Keratinocyte (primary cell): ENCODE results near the gene HORMAD2. TPM values are rescaled to one million over a fixed set of nuclear protein-coding genes. Genes with fewer than 3 reads are reported as not detected.

Experiments used
- DNase-seq: peaks from one replicate; pipeline ENCODE4 v3.0.0-alpha.2; 2011; ENCODE audit warnings: low read depth, missing footprints, low spot score
- FAIRE-seq: peaks from 2 replicates; lab custom pipeline; 2011; peaks lifted over from hg19 to GRCh38; lab: Jason Lieb, UNC
- H2AFZ ChIP-seq: 2 replicates; pipeline ENCODE4 v1.6.0; 2012; ENCODE audit warnings: low read length, control low read depth, inconsistent platforms; ENCODE audit not compliant: control insufficient read depth
- H3K27ac ChIP-seq: 2 replicates; pipeline ENCODE4 v1.5.1; 2011; ENCODE audit warnings: low read length; ENCODE audit not compliant: control insufficient read depth, insufficient read depth
- H3K27me3 ChIP-seq: 3 replicates; pipeline ENCODE4 v1.6.0; 2011; ENCODE audit warnings: low read length; ENCODE audit not compliant: control insufficient read depth, insufficient read depth; ENCODE audit errors: extremely low read depth
- H3K36me3 ChIP-seq, 2 experiments: 2 replicates in 1 of 2; 3 replicates in 1 of 2; pipeline ENCODE4 v1.5.1; 2011; ENCODE audit warnings: low read length in 2 of 2, mild to moderate bottlenecking in 1 of 2; ENCODE audit not compliant: control insufficient read depth in 2 of 2, insufficient read depth in 2 of 2; ENCODE audit errors: extremely low read depth in 1 of 2
- H3K4me1 ChIP-seq: 3 replicates; pipeline ENCODE4 v1.5.1; 2011; ENCODE audit warnings: low read length; ENCODE audit not compliant: control insufficient read depth, insufficient read depth; ENCODE audit errors: extremely low read depth
- H3K4me2 ChIP-seq: 3 replicates; pipeline ENCODE4 v1.6.0; 2011; ENCODE audit warnings: low read depth, low read length; ENCODE audit not compliant: control insufficient read depth, insufficient read depth; ENCODE audit errors: extremely low read depth
- H3K4me3 ChIP-seq, 3 experiments: fragments of 200-600 bp in 1 of 3; sonication (generic) in 1 of 3; 2 replicates in 2 of 3; 3 replicates in 1 of 3; pipeline ENCODE4 v1.5.1; 2011 to 2016; ENCODE audit warnings: low read length in 3 of 3, mild to moderate bottlenecking in 3 of 3, control low read depth in 2 of 3, inconsistent platforms in 1 of 3, low read depth in 1 of 3, mixed read lengths in 1 of 3, mixed run types in 1 of 3, moderate library complexity in 1 of 3; ENCODE audit not compliant: control insufficient read depth in 2 of 3, insufficient read depth in 2 of 3; ENCODE audit errors: extremely low read depth in 1 of 3
- H3K79me2 ChIP-seq: 2 replicates; pipeline ENCODE4 v1.6.0; 2012; ENCODE audit warnings: low read length; ENCODE audit not compliant: control insufficient read depth, insufficient read depth
- H3K9ac ChIP-seq: 3 replicates; pipeline ENCODE4 v1.6.0; 2011; ENCODE audit warnings: low read length; ENCODE audit not compliant: control insufficient read depth, insufficient read depth; ENCODE audit errors: extremely low read depth
- H3K9me1 ChIP-seq: 3 replicates; pipeline ENCODE4 v1.6.0; 2011; ENCODE audit warnings: low read length; ENCODE audit not compliant: control insufficient read depth, insufficient read depth; ENCODE audit errors: extremely low read depth
- H3K9me3 ChIP-seq: 2 replicates; pipeline ENCODE4 v1.5.1; 2012; ENCODE audit warnings: low read depth, low read length; ENCODE audit not compliant: control insufficient read depth
- H4K20me1 ChIP-seq: 3 replicates; pipeline ENCODE4 v1.6.0; 2011; ENCODE audit warnings: low read length; ENCODE audit not compliant: control insufficient read depth, insufficient read depth; ENCODE audit errors: extremely low read depth
- CTCF ChIP-seq, 3 experiments: IDR thresholded peaks in 1 of 3; conservative IDR thresholded peaks in 1 of 3; optimal IDR thresholded peaks in 1 of 3; 2 replicates in 2 of 3; 3 replicates in 1 of 3; pipeline versions ENCODE3 to v1.5.1; 2011; ENCODE audit warnings: low read length in 3 of 3, mild to moderate bottlenecking in 3 of 3, moderate library complexity in 2 of 3, control low read depth in 1 of 3, inconsistent platforms in 1 of 3; ENCODE audit not compliant: insufficient read depth in 2 of 3; ENCODE audit errors: extremely low read depth in 1 of 3
- EZH2 ChIP-seq: IDR thresholded peaks from one replicate; pipeline ENCODE4 v1.6.1; 2012; ENCODE audit warnings: inconsistent platforms, mild to moderate bottlenecking, low read length, moderate library complexity
- dilution Hi-C: fragments of 300-500 bp; cut with MboI; formaldehyde crosslinking; loops from one replicate; pipeline ENCODE4 v1.7.0; 2020; ENCODE audit warnings: low sequenced_read_pairs; ENCODE audit not compliant: extremely low pct_ligation_motif_present
- polyA plus RNA-seq, 5 experiments: library from polyadenylated mRNA; depleted of rRNA in 3 of 5; stranded (reverse) in 3 of 5; stranded (forward) in 1 of 5; unstranded in 1 of 5; fragments of >200 nt; gene quantifications; 1 replicate in 1 of 5; 2 replicates in 3 of 5; 3 replicates in 1 of 5; pipeline versions ENCODE4 v1.2.1 to v1.2.3, GENCODE V29; 2011 to 2012; ENCODE audit warnings: missing spikeins in 2 of 5, low read depth in 1 of 5, low replicate concordance in 1 of 5

Gene HORMAD2
- polyA plus RNA-seq, 1 donor (not counting 4 experiments of a cell fraction or from before 2014, with no cell fraction given): not detected

GRCh38 chr22:30033901-30034300 is 46.4 kb upstream of the HORMAD2 start:
- Histone ChIP-seq H2AFZ (no peak overlapping the region), H3K27me3 (no peaks in the 10 kb centered on the region), H3K9me1 (no peaks in the 10 kb centered on the region), H3K36me3 (peaks cover under 1 to 3% of the 10 kb centered on the region in 2 experiments), H3K27ac (no peak overlapping the region), H3K9me3 (no peaks in the 10 kb centered on the region), H3K4me3 (no peak overlapping the region), H3K4me1 (peaks cover 15% of the 10 kb centered on the region), H4K20me1 (no peaks in the 10 kb centered on the region), H3K79me2 (no peaks in the 10 kb centered on the region), H3K4me2 (no peak overlapping the region), H3K9ac (no peak overlapping the region)
- FAIRE-seq (no peak), DNase-seq (no peak)
- dilution Hi-C loops: no loop called here
- no peak for TF ChIP-seq EZH2
- TF ChIP-seq CTCF (optimal IDR thresholded peaks at IDR 0.05 in 1 of 3, IDR thresholded peaks at IDR 0.05 in 1 of 3, conservative IDR thresholded peaks at IDR 0.05 in 1 of 3; ENCODE audit: extremely low read depth in 1 of 3, insufficient read depth in 2 of 3, low read length in 3 of 3): no peak

DNA sequence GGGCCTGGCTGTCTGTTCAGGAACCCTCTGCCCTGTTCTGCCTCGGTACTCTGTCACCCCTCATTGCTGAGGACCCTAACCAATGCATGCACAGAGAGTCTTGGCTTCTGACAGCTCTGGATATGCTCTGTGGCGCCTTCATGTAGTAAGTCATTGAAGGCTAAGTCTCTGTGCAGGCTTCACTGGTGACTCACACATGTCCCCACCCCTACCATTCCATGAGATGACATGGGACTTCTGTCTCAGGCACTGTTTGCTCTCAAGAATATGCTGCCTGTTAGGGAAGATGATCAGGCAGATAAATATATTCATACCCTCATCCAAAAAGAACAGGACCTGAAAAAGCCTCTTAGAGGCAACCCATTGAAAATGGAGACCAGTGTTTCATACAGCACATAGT is 43.6 kb upstream of the HORMAD2 start:
- no peaks in the 10 kb centered on the region for H3K36me3 ChIP-seq
- DNase-seq: no peak
- no peaks in the 10 kb centered on the region for H3K9me3 ChIP-seq
- no peak overlapping the region for H3K9ac ChIP-seq
- no peaks in the 10 kb centered on the region for H3K27me3 ChIP-seq
- peaks cover 15% of the 10 kb centered on the region for H3K4me1 ChIP-seq
- no peak overlapping the region for H3K4me2 ChIP-seq
- no peak overlapping the region for H3K27ac ChIP-seq
- no peak overlapping the region for H2AFZ ChIP-seq
- H4K20me1 ChIP-seq: no peaks in the 10 kb centered on the region
- H3K79me2 ChIP-seq: no peaks in the 10 kb centered on the region
- H3K4me3 ChIP-seq: no peak overlapping the region
- FAIRE-seq: no peak
- no peaks in the 10 kb centered on the region for H3K9me1 ChIP-seq
- dilution Hi-C loops: no loop called here
- TF ChIP-seq CTCF (optimal IDR thresholded peaks at IDR 0.05 in 1 of 3, IDR thresholded peaks at IDR 0.05 in 1 of 3, conservative IDR thresholded peaks at IDR 0.05 in 1 of 3; ENCODE audit: extremely low read depth in 1 of 3, insufficient read depth in 2 of 3, low read length in 3 of 3) (no peak), EZH2 (no peak)
